Tibial artery (tissue), 4 donors: Measurements from ENCODE around the gene TRPV4.

ENCODE experiments used
- DNase-seq, 2 donors: peaks; one replicate each; pipeline ENCODE4 v3.0.0-alpha.2; 2019
- H3K27ac ChIP-seq, 2 donors: fragments of 200-600 bp; sonication (generic) in 1 of 2; 1 replicate in 1 of 2; 2 replicates in 1 of 2; pipeline ENCODE4 v1.5.1; 2018 to 2019; ENCODE audit warnings: mild to moderate bottlenecking in 1 of 2
- H3K27me3 ChIP-seq, 2 donors: fragments of 200-600 bp; sonication (generic) in 1 of 2; one replicate each; pipeline versions ENCODE4 v1.5.1 to v1.6.0; 2016 to 2019
- H3K36me3 ChIP-seq, 3 donors: fragments of 200-600 bp; sonication (generic) in 2 of 3; one replicate each; pipeline ENCODE4 v1.5.1; 2016 to 2019; ENCODE audit warnings: mild to moderate bottlenecking in 2 of 3
- H3K4me1 ChIP-seq, 4 donors: fragments of 200-600 bp; sonication (generic) in 2 of 4; 1 replicate in 3 of 4; 2 replicates in 1 of 4; pipeline ENCODE4 v1.5.1; 2016 to 2019
- H3K4me3 ChIP-seq, 2 donors: fragments of 200-600 bp; sonication (generic) in 1 of 2; 1 replicate in 1 of 2; 2 replicates in 1 of 2; pipeline ENCODE4 v1.5.1; 2018 to 2019; ENCODE audit warnings: mild to moderate bottlenecking in 2 of 2
- H3K9me3 ChIP-seq, 3 donors: fragments of 200-600 bp; sonication (generic) in 1 of 3; one replicate each; pipeline ENCODE4 v1.5.1; 2016 to 2019
- intact Hi-C: fragments of 100-400 bp; cut with DNase I; formaldehyde crosslinking; loops from one replicate; pipeline ENCODE4 v1.15.0; 2023; ENCODE audit warnings: low total_unique reads
- TF ChIP-seq, protein P1 (sequence below), 2 experiments: fragments of 200-600 bp in 1 of 2; fragments of 450-650 bp in 1 of 2; IDR thresholded peaks; one replicate each; pipeline ENCODE4 v1.5.1; 2017 to 2019; ENCODE audit warnings: antibody characterized with exemption in 2 of 2, mild to moderate bottlenecking in 1 of 2, moderate library complexity in 1 of 2

Gene TRPV4

DNA sequence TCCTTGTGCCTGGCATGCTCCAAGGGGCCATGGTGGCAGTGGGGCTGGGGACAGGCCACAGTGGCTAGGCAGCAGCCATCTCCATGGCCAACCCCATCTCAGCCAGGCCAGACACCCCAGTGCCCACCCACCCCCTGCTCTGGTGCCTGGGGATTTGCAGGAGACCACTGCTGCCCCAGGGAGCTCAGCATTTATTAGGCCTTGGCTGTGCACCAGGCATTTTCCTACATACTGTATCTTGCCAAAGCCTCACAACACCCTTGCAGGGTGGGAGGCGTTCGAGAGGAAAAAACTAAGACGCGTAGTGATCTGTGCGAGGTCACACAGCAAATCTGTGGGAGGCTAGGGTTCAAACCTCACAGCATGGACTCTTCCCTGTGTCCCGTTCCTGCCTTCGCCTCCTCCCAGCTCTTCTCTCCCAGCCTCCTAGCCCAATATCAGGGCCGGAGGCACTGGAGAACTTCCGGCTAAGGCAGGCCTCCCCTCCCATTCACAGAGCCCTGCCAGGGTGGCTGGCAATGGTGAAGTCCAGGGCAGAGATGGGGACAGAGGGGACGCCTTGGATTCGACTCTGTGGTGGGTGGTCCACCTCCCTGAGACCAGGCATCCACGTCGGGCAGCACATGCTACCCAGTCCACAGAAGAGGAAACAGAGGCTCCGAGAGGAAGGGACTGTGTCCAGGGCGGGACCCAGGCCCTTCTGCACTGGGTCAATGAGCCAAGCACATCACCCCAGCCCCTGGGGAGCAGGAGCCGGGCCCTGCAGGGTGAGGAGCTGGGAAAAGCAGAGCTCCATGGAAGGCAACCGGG lies 62.1 kb downstream of the TRPV4 start:
- H3K4me3 ChIP-seq, result no peak overlapping the region
- peaks cover 0 to 7% (median 0%) of the 10 kb centered on the region in 3 donors for H3K36me3 ChIP-seq
- peaks cover 0 to 38% of the 10 kb centered on the region in 2 donors for H3K27me3 ChIP-seq
- TF ChIP-seq, protein P1, sequence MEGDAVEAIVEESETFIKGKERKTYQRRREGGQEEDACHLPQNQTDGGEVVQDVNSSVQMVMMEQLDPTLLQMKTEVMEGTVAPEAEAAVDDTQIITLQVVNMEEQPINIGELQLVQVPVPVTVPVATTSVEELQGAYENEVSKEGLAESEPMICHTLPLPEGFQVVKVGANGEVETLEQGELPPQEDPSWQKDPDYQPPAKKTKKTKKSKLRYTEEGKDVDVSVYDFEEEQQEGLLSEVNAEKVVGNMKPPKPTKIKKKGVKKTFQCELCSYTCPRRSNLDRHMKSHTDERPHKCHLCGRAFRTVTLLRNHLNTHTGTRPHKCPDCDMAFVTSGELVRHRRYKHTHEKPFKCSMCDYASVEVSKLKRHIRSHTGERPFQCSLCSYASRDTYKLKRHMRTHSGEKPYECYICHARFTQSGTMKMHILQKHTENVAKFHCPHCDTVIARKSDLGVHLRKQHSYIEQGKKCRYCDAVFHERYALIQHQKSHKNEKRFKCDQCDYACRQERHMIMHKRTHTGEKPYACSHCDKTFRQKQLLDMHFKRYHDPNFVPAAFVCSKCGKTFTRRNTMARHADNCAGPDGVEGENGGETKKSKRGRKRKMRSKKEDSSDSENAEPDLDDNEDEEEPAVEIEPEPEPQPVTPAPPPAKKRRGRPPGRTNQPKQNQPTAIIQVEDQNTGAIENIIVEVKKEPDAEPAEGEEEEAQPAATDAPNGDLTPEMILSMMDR (IDR thresholded peaks at IDR 0.05), result no peak
- no peaks in the 10 kb centered on the region for H3K9me3 ChIP-seq
- intact Hi-C loops, result loop anchor here (10.0 kb wide), 1 partner anchor 246 kb away; no protein-coding TSS in a partner anchor
- peak in 1 of 2 donors; percentile 39 for DNase-seq
- no peak overlapping the region for H3K27ac ChIP-seq
- peaks cover 0 to 7% (median 3%) of the 10 kb centered on the region in 4 donors for H3K4me1 ChIP-seq

DNA sequence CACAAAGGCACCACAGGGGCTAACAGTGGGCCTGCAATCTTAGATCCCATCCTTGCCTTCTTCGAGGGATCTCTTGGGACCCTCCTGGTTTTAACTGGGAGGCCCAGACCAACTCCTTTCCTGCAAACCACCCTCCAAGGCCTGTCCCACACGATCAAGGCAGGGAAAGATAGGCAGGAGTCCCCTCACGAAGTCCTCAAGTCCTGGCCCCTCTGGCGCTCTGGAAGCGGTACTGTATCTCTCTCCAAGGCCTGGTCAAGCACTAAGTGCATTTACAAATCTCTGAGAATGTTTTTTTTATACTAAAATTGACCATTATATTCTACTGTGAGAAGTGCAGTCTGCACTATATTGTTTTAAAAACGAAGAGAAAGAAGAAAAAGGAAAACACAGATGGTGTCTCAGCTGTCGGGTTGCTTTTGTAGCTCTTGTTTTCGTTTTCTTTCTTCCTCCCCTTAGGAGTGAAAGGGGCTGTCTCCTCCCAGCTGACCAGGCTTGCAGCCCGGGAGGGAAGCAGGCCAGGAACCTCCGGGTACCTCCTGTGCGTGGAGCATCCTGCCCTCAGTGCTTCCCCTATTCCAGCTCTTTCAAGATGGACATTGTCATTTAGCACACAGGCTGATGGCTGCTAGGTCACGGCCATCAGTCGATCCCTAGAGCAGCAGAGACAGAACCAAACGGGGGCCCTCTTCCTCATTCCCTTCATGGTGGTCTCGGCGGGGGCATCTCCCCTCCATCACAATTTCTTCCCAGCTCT lies 62.9 kb downstream of the TRPV4 start:
- H3K27me3 ChIP-seq, result peaks cover 0 to 38% of the 10 kb centered on the region in 2 donors
- peaks cover 0 to 7% (median 3%) of the 10 kb centered on the region in 4 donors for H3K4me1 ChIP-seq
- intact Hi-C loops, result loop anchor here (10.0 kb wide), 1 partner anchor 245 kb away; no protein-coding TSS in a partner anchor
- no peaks in the 10 kb centered on the region for H3K9me3 ChIP-seq
- TF ChIP-seq, protein P1 (IDR thresholded peaks at IDR 0.05), result no peak
- peaks cover 0 to 7% (median 0%) of the 10 kb centered on the region in 3 donors for H3K36me3 ChIP-seq
- peak; percentile 2 to 17 for DNase-seq
- H3K4me3 ChIP-seq, result no peak overlapping the region
- no peak overlapping the region for H3K27ac ChIP-seq

DNA sequence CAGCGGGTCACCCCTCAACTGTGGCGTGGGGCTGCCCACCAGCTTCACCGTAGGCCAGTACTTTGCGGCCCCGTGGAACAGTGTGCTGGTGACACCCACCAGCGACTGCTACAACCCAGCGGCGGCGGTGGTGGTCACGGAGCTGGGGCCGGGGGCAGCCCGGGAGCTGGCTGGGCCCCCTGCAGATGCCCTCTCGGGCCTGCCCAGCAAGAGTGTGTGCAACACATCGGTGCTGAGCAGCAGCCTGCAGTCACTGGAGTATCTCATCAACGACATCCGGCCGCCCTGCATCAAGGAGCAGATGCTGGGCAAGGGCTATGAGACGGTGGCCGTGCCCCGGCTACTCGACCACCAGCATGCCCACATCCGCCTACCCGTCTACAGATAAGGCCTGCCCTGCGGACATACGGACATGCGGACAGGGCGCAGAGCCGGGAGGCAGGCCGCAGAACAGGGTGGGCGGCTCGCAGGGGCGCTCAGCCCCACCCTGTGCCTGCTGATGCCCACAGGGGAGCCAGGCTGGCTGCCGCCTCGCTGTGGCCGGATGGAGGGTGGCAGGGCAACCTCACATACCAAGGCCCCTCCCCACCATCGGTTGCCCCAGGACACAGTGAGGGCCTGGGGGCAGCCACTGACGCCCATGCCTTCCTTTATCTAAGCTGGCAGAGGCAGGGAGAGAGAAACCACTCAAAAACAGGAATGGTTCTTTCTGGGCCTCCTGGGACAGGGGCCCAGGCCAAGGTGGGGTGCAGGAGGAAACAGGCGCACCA lies 64.1 kb downstream of the TRPV4 start:
- Histone ChIP-seq H3K27me3 (peaks cover 0 to 31% of the 10 kb centered on the region in 2 donors), H3K9me3 (no peaks in the 10 kb centered on the region), H3K4me1 (peaks cover 0 to 7% (median 3%) of the 10 kb centered on the region in 4 donors), H3K4me3 (no peak overlapping the region), H3K27ac (no peak overlapping the region), H3K36me3 (peaks cover 0 to 7% (median 0%) of the 10 kb centered on the region in 3 donors)
- intact Hi-C loops, result no loop called here
- DNase-seq, result peak in 1 of 2 donors; percentile 46
- TF ChIP-seq, protein P1 (IDR thresholded peaks at IDR 0.05), result no peak

DNA sequence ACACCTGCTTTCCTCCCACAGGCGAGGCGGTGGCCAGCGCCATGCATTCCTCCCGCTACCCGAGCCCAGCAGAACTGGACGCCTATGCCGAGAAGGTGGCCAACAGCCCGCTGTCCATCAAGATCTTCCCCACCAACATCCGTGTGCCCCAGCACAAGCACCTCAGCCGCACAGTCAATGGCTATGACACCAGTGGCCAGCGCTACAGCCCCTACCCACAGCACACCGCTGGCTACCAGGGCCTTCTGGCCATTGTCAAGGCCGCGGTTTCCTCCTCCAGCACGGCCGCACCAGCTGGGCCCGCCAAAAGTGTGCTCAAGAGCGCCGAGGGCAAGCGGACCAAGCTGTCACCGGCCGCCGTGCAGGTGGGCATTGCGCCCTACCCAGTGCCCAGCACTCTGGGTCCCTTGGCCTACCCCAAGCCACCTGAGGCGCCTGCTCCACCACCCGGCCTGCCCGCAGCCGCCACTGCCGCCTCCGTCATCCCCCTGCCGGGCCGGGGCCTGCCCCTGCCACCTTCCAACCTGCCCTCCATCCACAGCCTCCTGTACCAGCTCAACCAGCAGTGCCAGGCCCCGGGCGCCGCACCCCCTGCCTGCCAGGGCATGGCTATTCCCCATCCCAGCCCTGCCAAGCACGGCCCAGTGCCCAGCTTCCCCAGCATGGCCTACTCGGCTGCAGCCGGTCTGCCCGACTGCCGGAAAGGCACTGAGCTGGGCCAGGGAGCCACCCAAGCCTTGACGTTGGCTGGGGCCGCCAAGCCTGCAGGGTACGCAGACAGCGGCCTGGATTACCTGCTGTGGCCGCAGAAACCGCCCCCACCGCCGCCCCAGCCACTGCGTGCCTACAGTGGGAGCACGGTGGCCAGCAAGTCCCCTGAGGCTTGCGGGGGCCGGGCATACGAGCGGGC lies 65.0 kb downstream of the TRPV4 start:
- H3K4me1 ChIP-seq, result peaks cover 0 to 4% (median 1%) of the 10 kb centered on the region in 4 donors
- TF ChIP-seq, protein P1 (IDR thresholded peaks at IDR 0.05), result no peak
- H3K9me3 ChIP-seq, result peaks cover 0 to 4% (median 0%) of the 10 kb centered on the region in 3 donors
- DNase-seq, result peak; percentile 3 to 51
- no peak overlapping the region for H3K27ac ChIP-seq
- H3K4me3 ChIP-seq, result no peak overlapping the region
- H3K27me3 ChIP-seq, result peaks cover 0 to 23% of the 10 kb centered on the region in 2 donors
- intact Hi-C loops, result no loop called here
- peaks cover 0 to 7% (median 0%) of the 10 kb centered on the region in 3 donors for H3K36me3 ChIP-seq
